B cell (primary cell): ENCODE results near the gene ZNF784. TPM values are rescaled to one million over a fixed set of nuclear protein-coding genes. Genes with fewer than 3 reads are reported as not detected.

ENCODE experiments used
- ATAC-seq: fragments of 200-7000 bp; cut with Tn5 transposase; one replicate; pipeline ENCODE4 v1.10.0; 2021; ENCODE audit warnings: low read depth, mild to moderate bottlenecking, moderate number of reproducible peaks, moderate library complexity
- CTCF ChIA-PET: fragments of 350-600 bp; sonication (Branson Sonifier 250); formaldehyde crosslinking; loops from one replicate; lab custom pipeline; 2021; ENCODE audit warnings: antibody characterized with exemption, inconsistent platforms; lab: Charles Lee
- POLR2A ChIA-PET: fragments of 350-600 bp; sonication (Branson Sonifier 250); formaldehyde crosslinking; loops from one replicate; lab custom pipeline; 2021; ENCODE audit warnings: antibody characterized with exemption; lab: Charles Lee
- DNase-seq: peaks from one replicate; pipeline ENCODE4 v3.0.0; 2013
- H2AFZ ChIP-seq: 2 replicates; pipeline ENCODE4 v1.6.1; 2012; ENCODE audit warnings: mild to moderate bottlenecking, low read depth, low read length; ENCODE audit not compliant: insufficient read depth, poor library complexity, severe bottlenecking
- H3K27ac ChIP-seq, 2 donors: 1 replicate in 1 of 2; 2 replicates in 1 of 2; pipeline ENCODE4 v1.5.1; 2012 to 2013; ENCODE audit warnings: low read length in 2 of 2, mild to moderate bottlenecking in 2 of 2, moderate library complexity in 1 of 2
- H3K27me3 ChIP-seq, 4 experiments: fragments of 200-600 bp in 1 of 4; sonication (generic) in 1 of 4; replicated peaks in 1 of 4; 1 replicate in 2 of 4; 2 replicates in 2 of 4; pipeline versions ENCODE4 v1.6.1 to v1.7.0; 2013 to 2016; ENCODE audit warnings: low read length in 3 of 4, mild to moderate bottlenecking in 2 of 4, mixed read lengths in 1 of 4, moderate library complexity in 1 of 4; ENCODE audit not compliant: insufficient read depth in 4 of 4, control insufficient read depth in 3 of 4; ENCODE audit errors: control extremely low read depth in 1 of 4
- H3K36me3 ChIP-seq, 2 experiments: replicated peaks in 1 of 2; 1 replicate in 1 of 2; 2 replicates in 1 of 2; pipeline versions ENCODE4 v1.6.1 to v1.7.1; 2013; ENCODE audit warnings: low read length in 1 of 2; ENCODE audit not compliant: insufficient read depth in 2 of 2, control insufficient read depth in 1 of 2; ENCODE audit errors: control extremely low read depth in 1 of 2, extremely low read depth in 1 of 2
- H3K4me1 ChIP-seq, 2 donors: fragments of 200-600 bp in 1 of 2; sonication (generic) in 1 of 2; 1 replicate in 1 of 2; 2 replicates in 1 of 2; pipeline versions ENCODE4 v1.5.1 to v1.6.1; 2013 to 2017; ENCODE audit warnings: low read length in 2 of 2; ENCODE audit not compliant: control insufficient read depth in 2 of 2, insufficient read depth in 2 of 2
- H3K4me2 ChIP-seq: replicated peaks from 2 replicates; pipeline ENCODE3; 2012; ENCODE audit warnings: mild to moderate bottlenecking, low read depth, low read length; ENCODE audit not compliant: poor library complexity, severe bottlenecking
- H3K4me3 ChIP-seq, 5 experiments: fragments of 200-600 bp in 1 of 5; sonication (generic) in 1 of 5; 1 replicate in 3 of 5; 2 replicates in 2 of 5; pipeline versions ENCODE4 v1.5.1 to v1.7.0; 2011 to 2016; ENCODE audit warnings: low read length in 4 of 5, mild to moderate bottlenecking in 4 of 5, low read depth in 2 of 5, control low read depth in 1 of 5, moderate library complexity in 1 of 5; ENCODE audit not compliant: insufficient read depth in 1 of 5; ENCODE audit errors: control extremely low read depth in 1 of 5, extremely low read depth in 1 of 5
- H3K79me2 ChIP-seq: fragments of 200-600 bp; sonication (generic); one replicate; pipeline ENCODE4 v1.6.0; 2016; ENCODE audit warnings: low read length; ENCODE audit not compliant: control insufficient read depth, insufficient read depth
- H3K9ac ChIP-seq: fragments of 200-600 bp; sonication (generic); 2 replicates; pipeline ENCODE4 v1.6.1; 2017; ENCODE audit warnings: mild to moderate bottlenecking, low read length, moderate library complexity
- H3K9me3 ChIP-seq, 3 donors: one replicate each; pipeline versions ENCODE4 v1.6.1 to v1.7.1; 2013; ENCODE audit warnings: low read length in 2 of 3; ENCODE audit not compliant: control insufficient read depth in 2 of 3, insufficient read depth in 1 of 3; ENCODE audit errors: control extremely low read depth in 1 of 3
- H4K20me1 ChIP-seq: 2 replicates; pipeline ENCODE4 v1.6.0; 2012; ENCODE audit warnings: mild to moderate bottlenecking, low read length; ENCODE audit not compliant: insufficient read depth, control insufficient read depth, poor library complexity, severe bottlenecking
- H3K27ac Mint-ChIP-seq: one replicate; pipeline ENCODE4 v1.8.0; 2021; ENCODE audit warnings: mixed read lengths
- H3K27me3 Mint-ChIP-seq: one replicate; pipeline ENCODE4 v1.8.0; 2021; ENCODE audit warnings: mixed read lengths
- H3K4me1 Mint-ChIP-seq: one replicate; pipeline ENCODE4 v1.8.0; 2021; ENCODE audit warnings: mixed read lengths
- H3K4me3 Mint-ChIP-seq: one replicate; pipeline ENCODE4 v1.8.0; 2021; ENCODE audit warnings: mixed read lengths
- H3K9me3 Mint-ChIP-seq: one replicate; pipeline ENCODE4 v1.8.0; 2022; ENCODE audit warnings: mixed read lengths; ENCODE audit not compliant: insufficient read depth
- CTCF ChIP-seq: fragments of 200-600 bp; IDR thresholded peaks from one replicate; pipeline ENCODE4 v1.8.0; 2022; ENCODE audit warnings: antibody characterized with exemption, mild to moderate bottlenecking
- EZH2 ChIP-seq: IDR thresholded peaks from 2 replicates; pipeline ENCODE4 v1.6.1; 2012; ENCODE audit warnings: borderline replicate concordance, low read depth, mild to moderate bottlenecking, moderate library complexity, low read length; ENCODE audit not compliant: insufficient read depth, poor library complexity, severe bottlenecking
- WGBS: methylation state at CpG from one replicate; pipeline ENCODE4 v1.1.5; 2013; ENCODE audit warnings: missing lambda C conversion rate; ENCODE audit not compliant: insufficient coverage; 5-methylcytosine and 5-hydroxymethylcytosine counted together
- intact Hi-C: fragments of 100-400 bp; cut with micrococcal nuclease; formaldehyde crosslinking; loops from one replicate; pipeline ENCODE4 v1.10.0; 2022
- polyA plus RNA-seq: library from polyadenylated mRNA; depleted of rRNA; stranded (reverse); fragments of >200 nt; gene quantifications from 2 replicates; pipeline ENCODE4 v1.2.3, GENCODE V29; 2012
- total RNA-seq, 2 donors: library from RNA; stranded (reverse); fragments of 120-200 nt in 1 of 2; gene quantifications; 1 replicate in 1 of 2; 2 replicates in 1 of 2; pipeline versions ENCODE4 v1.2.3 to v1.2.4, GENCODE V29; 2013 to 2022

ZNF784 gene
- total and polyA plus RNA-seq, 2 donors (not counting 1 experiment from before 2014, with no cell fraction given): 9.2 to 9.7 TPM

GRCh38 chr19:55640043-55640576 is 15.7 kb upstream of the ZNF784 start:
- Histone ChIP-seq H3K4me2 (peak overlapping the region; percentile 96), H3K9me3 (peaks cover 0 to 11% (median 0%) of the 10 kb centered on the region in 3 donors), H3K9ac (peak overlapping the region; percentile 77), H3K4me3 (peak overlapping the region in 4 of 5 experiments; percentile 28 to 85 (median 80)), H3K79me2 (peaks cover 36% of the 10 kb centered on the region), H2AFZ (peak overlapping the region; percentile 53), H3K4me1 (peaks cover 36 to 75% of the 10 kb centered on the region in 2 donors), H4K20me1 (peaks cover 17% of the 10 kb centered on the region), H3K36me3 (peaks cover 2 to 8% of the 10 kb centered on the region in 2 experiments), H3K27ac (peak overlapping the region; percentile 72 to 79), H3K27me3 (no peaks in the 10 kb centered on the region)
- peak overlapping the region; percentile 91 for H3K27ac Mint-ChIP-seq
- peaks cover 74% of the 10 kb centered on the region for H3K4me1 Mint-ChIP-seq
- ATAC-seq (peak; percentile 17), DNase-seq (peak; percentile 91)
- no peaks in the 10 kb centered on the region for H3K9me3 Mint-ChIP-seq
- H3K4me3 Mint-ChIP-seq: peak overlapping the region; percentile 84
- ChIA-PET CTCF (interaction anchor here (1.0 to 9.4 kb wide), 7 partner anchors 7 to 52 kb away, joined by 3 to 131 read pairs (median 4); partner anchors contain the start of gene CCDC106), POLR2A (interaction anchor here (0.8 to 1.5 kb wide), 4 partner anchors 9 to 40 kb away, joined by 3 to 9 read pairs (median 4); partner anchors contain the start of gene U2AF2)
- no peaks in the 10 kb centered on the region for H3K27me3 Mint-ChIP-seq
- intact Hi-C loops: loop anchor here (5.0 kb wide), 3 partner anchors 33 to 233 kb away; partner anchors contain the start of genes EPN1, UBE2S and ZNF865
- 31% methylated on average over 38 of the region's 38 CpGs for WGBS
- TF ChIP-seq CTCF (peak; percentile 38), EZH2 (no peak)

- H3K79me2 ChIP-seq: peaks cover 34% of the 10 kb centered on the region
- WGBS: 82% methylated on average over 3 of the region's 6 CpGs
- no peak overlapping the region for H3K9ac ChIP-seq
- intact Hi-C loops: loop anchor here (10.0 kb wide), 3 partner anchors 384 to 676 kb away; partner anchors contain the start of genes PPP1R12C, PPP6R1 and ZSCAN5A
- peaks cover 24 to 70% of the 10 kb centered on the region in 2 donors for H3K4me1 ChIP-seq
- H3K36me3 ChIP-seq: peaks cover 0 to 2% of the 10 kb centered on the region in 2 experiments
- peak; percentile 7 for ATAC-seq
- H2AFZ ChIP-seq: no peak overlapping the region
- Mint-ChIP-seq H3K27ac (peak overlapping the region; percentile 86), H3K27me3 (no peaks in the 10 kb centered on the region), H3K4me3 (peak overlapping the region; percentile 73), H3K9me3 (no peaks in the 10 kb centered on the region), H3K4me1 (peaks cover 69% of the 10 kb centered on the region)
- DNase-seq: peak; percentile 75
- POLR2A ChIA-PET: interaction anchor here (0.5 to 1.0 kb wide), 5 partner anchors 8 to 1177 kb away, joined by 3 to 9 read pairs (median 6); partner anchors contain the start of gene FIZ1
- TF ChIP-seq EZH2: no peak
- peak; percentile 62 for TF ChIP-seq CTCF
- H3K27ac ChIP-seq: peak overlapping the region in 1 of 2 donors; percentile 5
- CTCF ChIA-PET: interaction anchor here (0.7 to 9.4 kb wide), 8 partner anchors 8 to 64 kb away, joined by 3 to 131 read pairs (median 5); partner anchors contain the start of genes CCDC106 and U2AF2
- peaks cover 5% of the 10 kb centered on the region for H4K20me1 ChIP-seq
- H3K4me2 ChIP-seq: no peak overlapping the region
- H3K27me3 ChIP-seq: no peaks in the 10 kb centered on the region
- H3K4me3 ChIP-seq: no peak overlapping the region
- H3K9me3 ChIP-seq: peaks cover 0 to 11% (median 0%) of the 10 kb centered on the region in 3 donors
Measured at GRCh38 chr19:55638864-55639359, 14.5 kb upstream of the ZNF784 start.
